GM19328 (cell line): ENCODE measurements around the gene MS4A15.
"Not testable (repeated sequence)": the region's sequence is repeated elsewhere in the genome, so short reads cannot be mapped to it uniquely, and the experiment has no call there.

Experiments used
- ATAC-seq: cut with Tn5 transposase; IDR thresholded peaks from one replicate; pipeline ENCODE4 v1.9.1; 2021; ENCODE audit warnings: mild to moderate bottlenecking, moderate library complexity; ENCODE audit not compliant: unreplicated experiment

Gene MS4A15

GRCh38 chr11:60798631-60799030, 42.0 kb downstream of the MS4A15 start:
- no peak for ATAC-seq

- no peak for ATAC-seq
Observed at GRCh38 chr11:60801194-60801593, 44.5 kb downstream of the MS4A15 start.

- ATAC-seq, result no peak
Observed at GRCh38 chr11:60803273-60803936, 46.7 kb downstream of the MS4A15 start.

- ATAC-seq, result no peak
Observed at GRCh38 chr11:60809249-60809648, 52.6 kb downstream of the MS4A15 start.

GRCh38 chr11:60809691-60810090, 53.0 kb downstream of the MS4A15 start:
- ATAC-seq, result no peak

- ATAC-seq, result no peak
Observed at GRCh38 chr11:60810151-60810550, 53.5 kb downstream of the MS4A15 start.

- no peak for ATAC-seq
Observed at GRCh38 chr11:60810569-60810968, 53.9 kb downstream of the MS4A15 start.

- no peak for ATAC-seq
Observed at GRCh38 chr11:60813324-60813723, 56.7 kb downstream of the MS4A15 start.

GRCh38 chr11:60814112-60814511, 57.4 kb downstream of the MS4A15 start:
- no peak for ATAC-seq

GRCh38 chr11:60816590-60817157, 60.0 kb downstream of the MS4A15 start:
- no peak for ATAC-seq

- no peak for ATAC-seq
Observed at GRCh38 chr11:60818057-60818456, 61.4 kb downstream of the MS4A15 start.

GRCh38 chr11:60821827-60822599, 65.3 kb downstream of the MS4A15 start:
- no peak for ATAC-seq

GRCh38 chr11:60823745-60824306, 67.2 kb downstream of the MS4A15 start:
- not testable (repeated sequence) for ATAC-seq

GRCh38 chr11:60825118-60825517, 68.5 kb downstream of the MS4A15 start:
- no peak for ATAC-seq

GRCh38 chr11:60825790-60826189, 69.1 kb downstream of the MS4A15 start:
- ATAC-seq, result no peak
